ENCODE results near the gene COL6A2.
"Not testable (repeated sequence)": the region's sequence is repeated elsewhere in the genome, so short reads cannot be mapped to it uniquely, and the experiment has no call there.

COL6A2 gene

GRCh38 chr21:46083791-46084561 is 13.9 kb upstream of the COL6A2 start:
- Histone ChIP-seq H3K4me3 (ENCODE audit: control insufficient read depth in 1 of 7, extremely low read depth in 1 of 7, insufficient read depth in 4 of 7, low read depth in 2 of 7, low read length in 6 of 7) (no peak overlapping the region), H3K36me3 (ENCODE audit: control insufficient read depth in 4 of 4, insufficient read depth in 4 of 4, low read length in 3 of 4) (no peaks in the 10 kb centered on the region), H3K9me3 (ENCODE audit: control extremely low read depth in 1 of 5, control insufficient read depth in 4 of 5, insufficient read depth in 2 of 5, low read depth in 1 of 5, low read length in 4 of 5) (peaks cover 4 to 24% (median 10%) of the 10 kb centered on the region in 5 experiments), H3K27ac (ENCODE audit: insufficient read depth in 1 of 2, low read depth in 1 of 2, low read length in 2 of 2, poor library complexity in 1 of 2, severe bottlenecking in 2 of 2) (no peak overlapping the region), H3K27me3 (replicated peaks in 2 of 5; ENCODE audit: control insufficient read depth in 4 of 5, insufficient read depth in 5 of 5, low read length in 4 of 5) (peaks cover 0 to 2% (median 0%) of the 10 kb centered on the region in 5 experiments), H3K4me1 (ENCODE audit: control extremely low read depth in 1 of 4, control insufficient read depth in 4 of 4, insufficient read depth in 4 of 4, low read length in 3 of 4) (no peaks in the 10 kb centered on the region)
- no peak for DNase-seq
- WGBS (ENCODE audit: insufficient coverage), result 95% methylated on average over 24 of the region's 29 CpGs
- ChIA-PET CTCF (interaction anchor here (1.0 kb wide), 1 partner anchor 9 kb away, joined by 3 read pairs; no protein-coding TSS in a partner anchor), POLR2A (no interaction called here)

GRCh38 chr21:46084709-46085108 is 13.2 kb upstream of the COL6A2 start:
- CTCF ChIA-PET, result no interaction called here
- H3K36me3 ChIP-seq (ENCODE audit: control insufficient read depth in 4 of 4, insufficient read depth in 4 of 4, low read length in 3 of 4), result no peaks in the 10 kb centered on the region
- no peak overlapping the region for H3K27ac ChIP-seq (ENCODE audit: insufficient read depth in 1 of 2, low read depth in 1 of 2, low read length in 2 of 2, poor library complexity in 1 of 2, severe bottlenecking in 2 of 2)
- POLR2A ChIA-PET, result no interaction called here
- peaks cover 4 to 27% (median 14%) of the 10 kb centered on the region in 5 experiments for H3K9me3 ChIP-seq (ENCODE audit: control extremely low read depth in 1 of 5, control insufficient read depth in 4 of 5, insufficient read depth in 2 of 5, low read depth in 1 of 5, low read length in 4 of 5)
- WGBS (ENCODE audit: insufficient coverage), result 94% methylated on average over 10 of the region's 10 CpGs
- no peaks in the 10 kb centered on the region for H3K4me1 ChIP-seq (ENCODE audit: control extremely low read depth in 1 of 4, control insufficient read depth in 4 of 4, insufficient read depth in 4 of 4, low read length in 3 of 4)
- H3K4me3 ChIP-seq (ENCODE audit: control insufficient read depth in 1 of 7, extremely low read depth in 1 of 7, insufficient read depth in 4 of 7, low read depth in 2 of 7, low read length in 6 of 7), result no peak overlapping the region
- H3K27me3 ChIP-seq (replicated peaks in 2 of 5; ENCODE audit: control insufficient read depth in 4 of 5, insufficient read depth in 5 of 5, low read length in 4 of 5), result peaks cover 0 to 2% (median 0%) of the 10 kb centered on the region in 5 experiments
- no peak for DNase-seq

GRCh38 chr21:46085259-46085658 is 12.7 kb upstream of the COL6A2 start:
- CTCF ChIA-PET, POLR2A ChIA-PET: not testable (repeated sequence)
- no CpG with 5 or more reads among the region's 5 CpGs for WGBS (ENCODE audit: insufficient coverage)

GRCh38 chr21:46087641-46088040 is 10.3 kb upstream of the COL6A2 start:
- POLR2A ChIA-PET, result no interaction called here
- peaks cover 0 to 2% (median 0%) of the 10 kb centered on the region in 5 experiments for H3K27me3 ChIP-seq (replicated peaks in 2 of 5; ENCODE audit: control insufficient read depth in 4 of 5, insufficient read depth in 5 of 5, low read length in 4 of 5)
- CTCF ChIA-PET, result interaction anchor here (1.3 kb wide), 1 partner anchor 13 kb away, joined by 3 read pairs; no protein-coding TSS in a partner anchor
- H3K4me3 ChIP-seq (ENCODE audit: control insufficient read depth in 1 of 7, extremely low read depth in 1 of 7, insufficient read depth in 4 of 7, low read depth in 2 of 7, low read length in 6 of 7), result no peak overlapping the region
- H3K27ac ChIP-seq (ENCODE audit: insufficient read depth in 1 of 2, low read depth in 1 of 2, low read length in 2 of 2, poor library complexity in 1 of 2, severe bottlenecking in 2 of 2), result no peak overlapping the region
- no peaks in the 10 kb centered on the region for H3K4me1 ChIP-seq (ENCODE audit: control extremely low read depth in 1 of 4, control insufficient read depth in 4 of 4, insufficient read depth in 4 of 4, low read length in 3 of 4)
- no peak for DNase-seq
- no CpG with 5 or more reads among the region's 1 CpG for WGBS (ENCODE audit: insufficient coverage)
- peaks cover 4 to 29% (median 14%) of the 10 kb centered on the region in 5 experiments for H3K9me3 ChIP-seq (ENCODE audit: control extremely low read depth in 1 of 5, control insufficient read depth in 4 of 5, insufficient read depth in 2 of 5, low read depth in 1 of 5, low read length in 4 of 5)
- H3K36me3 ChIP-seq (ENCODE audit: control insufficient read depth in 4 of 4, insufficient read depth in 4 of 4, low read length in 3 of 4), result no peaks in the 10 kb centered on the region

More at GRCh38 chr21:46085259-46085658, 12.7 kb upstream of the COL6A2 start:
- DNase-seq; H3K4me1 ChIP-seq (ENCODE audit: control extremely low read depth in 1 of 4, control insufficient read depth in 4 of 4, insufficient read depth in 4 of 4, low read length in 3 of 4); H3K27me3 ChIP-seq (replicated peaks in 2 of 5; ENCODE audit: control insufficient read depth in 4 of 5, insufficient read depth in 5 of 5, low read length in 4 of 5); H3K27ac ChIP-seq (ENCODE audit: insufficient read depth in 1 of 2, low read depth in 1 of 2, low read length in 2 of 2, poor library complexity in 1 of 2, severe bottlenecking in 2 of 2); H3K4me3 ChIP-seq (ENCODE audit: control insufficient read depth in 1 of 7, extremely low read depth in 1 of 7, insufficient read depth in 4 of 7, low read depth in 2 of 7, low read length in 6 of 7); H3K36me3 ChIP-seq (ENCODE audit: control insufficient read depth in 4 of 4, insufficient read depth in 4 of 4, low read length in 3 of 4): not testable (repeated sequence)
- H3K9me3 ChIP-seq (ENCODE audit: control extremely low read depth in 1 of 5, control insufficient read depth in 4 of 5, insufficient read depth in 2 of 5, low read depth in 1 of 5, low read length in 4 of 5), result peaks cover 4 to 27% (median 14%) of the 10 kb centered on the region in 5 experiments

GRCh38 chr21:46088189-46088588 is 9.7 kb upstream of the COL6A2 start:
- CTCF ChIA-PET, result interaction anchor here (0.6 to 1.3 kb wide), 2 partner anchors 12 to 55 kb away, joined by 3 read pairs; no protein-coding TSS in a partner anchor
- no CpG with 5 or more reads among the region's 2 CpGs for WGBS (ENCODE audit: insufficient coverage)
- H3K27ac ChIP-seq (ENCODE audit: insufficient read depth in 1 of 2, low read depth in 1 of 2, low read length in 2 of 2, poor library complexity in 1 of 2, severe bottlenecking in 2 of 2), result no peak overlapping the region

GRCh38 chr21:46089285-46089684 is 8.6 kb upstream of the COL6A2 start:
- POLR2A ChIA-PET, result no interaction called here
- Histone ChIP-seq H3K27me3 (replicated peaks in 2 of 5; ENCODE audit: control insufficient read depth in 4 of 5, insufficient read depth in 5 of 5, low read length in 4 of 5) (peaks cover 0 to 2% (median 0%) of the 10 kb centered on the region in 5 experiments), H3K4me3 (ENCODE audit: control insufficient read depth in 1 of 7, extremely low read depth in 1 of 7, insufficient read depth in 4 of 7, low read depth in 2 of 7, low read length in 6 of 7) (no peak overlapping the region), H3K27ac (ENCODE audit: insufficient read depth in 1 of 2, low read depth in 1 of 2, low read length in 2 of 2, poor library complexity in 1 of 2, severe bottlenecking in 2 of 2) (no peak overlapping the region), H3K4me1 (ENCODE audit: control extremely low read depth in 1 of 4, control insufficient read depth in 4 of 4, insufficient read depth in 4 of 4, low read length in 3 of 4) (no peaks in the 10 kb centered on the region), H3K9me3 (ENCODE audit: control extremely low read depth in 1 of 5, control insufficient read depth in 4 of 5, insufficient read depth in 2 of 5, low read depth in 1 of 5, low read length in 4 of 5) (peaks cover 4 to 29% (median 14%) of the 10 kb centered on the region in 5 experiments), H3K36me3 (ENCODE audit: control insufficient read depth in 4 of 4, insufficient read depth in 4 of 4, low read length in 3 of 4) (no peaks in the 10 kb centered on the region)
- 89% methylated on average over 5 of the region's 5 CpGs for WGBS (ENCODE audit: insufficient coverage)
- CTCF ChIA-PET, result no interaction called here
- DNase-seq, result no peak

More at GRCh38 chr21:46088189-46088588, 9.7 kb upstream of the COL6A2 start:
- DNase-seq, result no peak
- Histone ChIP-seq H3K4me1 (ENCODE audit: control extremely low read depth in 1 of 4, control insufficient read depth in 4 of 4, insufficient read depth in 4 of 4, low read length in 3 of 4) (no peaks in the 10 kb centered on the region), H3K9me3 (ENCODE audit: control extremely low read depth in 1 of 5, control insufficient read depth in 4 of 5, insufficient read depth in 2 of 5, low read depth in 1 of 5, low read length in 4 of 5) (peaks cover 4 to 29% (median 14%) of the 10 kb centered on the region in 5 experiments), H3K4me3 (ENCODE audit: control insufficient read depth in 1 of 7, extremely low read depth in 1 of 7, insufficient read depth in 4 of 7, low read depth in 2 of 7, low read length in 6 of 7) (no peak overlapping the region), H3K27me3 (replicated peaks in 2 of 5; ENCODE audit: control insufficient read depth in 4 of 5, insufficient read depth in 5 of 5, low read length in 4 of 5) (peaks cover 0 to 2% (median 0%) of the 10 kb centered on the region in 5 experiments), H3K36me3 (ENCODE audit: control insufficient read depth in 4 of 4, insufficient read depth in 4 of 4, low read length in 3 of 4) (no peaks in the 10 kb centered on the region)
- POLR2A ChIA-PET, result no interaction called here

- 82% methylated on average over 3 of the region's 4 CpGs for WGBS (ENCODE audit: insufficient coverage)
- ChIA-PET POLR2A (no interaction called here), CTCF (no interaction called here)
- H3K4me3 ChIP-seq (ENCODE audit: control insufficient read depth in 1 of 7, extremely low read depth in 1 of 7, insufficient read depth in 4 of 7, low read depth in 2 of 7, low read length in 6 of 7), result no peak overlapping the region
- H3K27ac ChIP-seq (ENCODE audit: insufficient read depth in 1 of 2, low read depth in 1 of 2, low read length in 2 of 2, poor library complexity in 1 of 2, severe bottlenecking in 2 of 2), result no peak overlapping the region
- no peak for DNase-seq
- no peaks in the 10 kb centered on the region for H3K4me1 ChIP-seq (ENCODE audit: control extremely low read depth in 1 of 4, control insufficient read depth in 4 of 4, insufficient read depth in 4 of 4, low read length in 3 of 4)
- H3K27me3 ChIP-seq (replicated peaks in 2 of 5; ENCODE audit: control insufficient read depth in 4 of 5, insufficient read depth in 5 of 5, low read length in 4 of 5), result peaks cover 0 to 2% (median 0%) of the 10 kb centered on the region in 5 experiments
- H3K9me3 ChIP-seq (ENCODE audit: control extremely low read depth in 1 of 5, control insufficient read depth in 4 of 5, insufficient read depth in 2 of 5, low read depth in 1 of 5, low read length in 4 of 5), result peaks cover 4 to 24% (median 13%) of the 10 kb centered on the region in 5 experiments
- H3K36me3 ChIP-seq (ENCODE audit: control insufficient read depth in 4 of 4, insufficient read depth in 4 of 4, low read length in 3 of 4), result no peaks in the 10 kb centered on the region
Measured at GRCh38 chr21:46091118-46091517, 6.8 kb upstream of the COL6A2 start.

Data from common myeloid progenitor, CD34-positive (primary cell).